DND-41 (cell line): ENCODE results near the gene ACE.

Source experiments
- ATAC-seq: fragments of 200-7000 bp; cut with Tn5 transposase; 3 replicates; pipeline ENCODE4 v1.9.1; 2021; ENCODE audit warnings: low read depth; ENCODE audit not compliant: insufficient read depth
- DNase-seq: peaks from one replicate; pipeline ENCODE4 v3.0.0-alpha.2; 2020
- H2AFZ ChIP-seq: 2 replicates; pipeline ENCODE4 v1.6.0; 2012; ENCODE audit warnings: low read depth, low read length
- H3K27ac ChIP-seq: 2 replicates; pipeline ENCODE4 v1.5.1; 2012; ENCODE audit warnings: low read length, inconsistent platforms
- H3K27me3 ChIP-seq: fragments of 200-600 bp; sonication (generic); 2 replicates; pipeline ENCODE4 v1.6.0; 2012; ENCODE audit warnings: low read length, mild to moderate bottlenecking, inconsistent platforms; ENCODE audit not compliant: insufficient read depth, poor library complexity
- H3K36me3 ChIP-seq: 2 replicates; pipeline ENCODE4 v1.5.1; 2012; ENCODE audit warnings: low read length, inconsistent platforms; ENCODE audit not compliant: insufficient read depth
- H3K4me1 ChIP-seq: 2 replicates; pipeline ENCODE4 v1.5.1; 2012; ENCODE audit warnings: mild to moderate bottlenecking, low read length; ENCODE audit not compliant: insufficient read depth
- H3K4me2 ChIP-seq: 2 replicates; pipeline ENCODE4 v1.6.0; 2012; ENCODE audit warnings: mild to moderate bottlenecking, moderate library complexity, low read length, inconsistent platforms; ENCODE audit not compliant: insufficient read depth
- H3K4me3 ChIP-seq, 2 experiments: fragments of 200-600 bp in 1 of 2; shearing (Covaris generic) in 1 of 2; 2 replicates each; pipeline ENCODE4 v1.5.1; 2012 to 2016; ENCODE audit warnings: inconsistent platforms in 2 of 2, low read length in 2 of 2, mild to moderate bottlenecking in 2 of 2, low read depth in 1 of 2, moderate library complexity in 1 of 2
- H3K79me2 ChIP-seq: 2 replicates; pipeline ENCODE4 v1.6.0; 2012; ENCODE audit warnings: low read length, inconsistent platforms; ENCODE audit not compliant: insufficient read depth
- H3K9ac ChIP-seq: 2 replicates; pipeline ENCODE4 v1.6.0; 2012; ENCODE audit warnings: low read depth, mild to moderate bottlenecking, inconsistent platforms, low read length, moderate library complexity
- H3K9me3 ChIP-seq: 2 replicates; pipeline ENCODE4 v1.5.1; 2012; ENCODE audit warnings: low read length, moderate library complexity, mild to moderate bottlenecking, inconsistent platforms; ENCODE audit not compliant: insufficient read depth, severe bottlenecking
- H4K20me1 ChIP-seq: 2 replicates; pipeline ENCODE4 v1.6.0; 2012; ENCODE audit warnings: low read length; ENCODE audit not compliant: insufficient read depth
- CTCF ChIP-seq: IDR thresholded peaks from 2 replicates; pipeline ENCODE4 v1.5.1; 2012; ENCODE audit warnings: borderline replicate concordance, low read length, moderate library complexity, mild to moderate bottlenecking; ENCODE audit not compliant: poor library complexity, severe bottlenecking; ENCODE audit errors: extremely low read depth
- EZH2 ChIP-seq: IDR thresholded peaks from 3 replicates; pipeline ENCODE4 v1.6.1; 2012; ENCODE audit warnings: borderline replicate concordance, low read depth, mild to moderate bottlenecking, moderate library complexity, low read length, inconsistent platforms; ENCODE audit not compliant: severe bottlenecking

Gene ACE

GRCh38 chr17:63504261-63504660 is 27.4 kb downstream of the ACE start:
- ATAC-seq (no peak), DNase-seq (no peak)
- Histone ChIP-seq H3K79me2 (no peaks in the 10 kb centered on the region), H3K4me1 (no peaks in the 10 kb centered on the region), H2AFZ (no peak overlapping the region), H4K20me1 (no peaks in the 10 kb centered on the region; the same call in 1 of the 2 replicates), H3K36me3 (no peaks in the 10 kb centered on the region), H3K9me3 (no peaks in the 10 kb centered on the region), H3K27me3 (no peaks in the 10 kb centered on the region), H3K9ac (no peak overlapping the region), H3K27ac (no peak overlapping the region), H3K4me2 (no peak overlapping the region), H3K4me3 (no peak overlapping the region)
- TF ChIP-seq EZH2 (no peak), CTCF (no peak)

- Histone ChIP-seq H3K4me2 (no peak overlapping the region), H2AFZ (no peak overlapping the region), H3K79me2 (no peaks in the 10 kb centered on the region), H3K9me3 (no peaks in the 10 kb centered on the region), H4K20me1 (peaks cover under 1% of the 10 kb centered on the region), H3K9ac (no peak overlapping the region), H3K27ac (no peak overlapping the region), H3K27me3 (no peaks in the 10 kb centered on the region), H3K36me3 (no peaks in the 10 kb centered on the region), H3K4me3 (no peak overlapping the region), H3K4me1 (no peaks in the 10 kb centered on the region)
- ATAC-seq = no peak
- TF ChIP-seq EZH2 (no peak), CTCF (no peak)
- no peak for DNase-seq
These were observed 28.5 kb downstream of the ACE start for GRCh38 chr17:63505341-63505740.

- Histone ChIP-seq H3K36me3 (no peaks in the 10 kb centered on the region), H3K27ac (no peak overlapping the region)
These were observed 29.8 kb downstream of the ACE start for GRCh38 chr17:63506627-63507026.

More at GRCh38 chr17:63506627-63507026, 29.8 kb downstream of the ACE start:
- Histone ChIP-seq H3K4me3 (no peak overlapping the region), H4K20me1 (peaks cover 4% of the 10 kb centered on the region), H3K9me3 (no peaks in the 10 kb centered on the region), H3K9ac (no peak overlapping the region), H2AFZ (no peak overlapping the region), H3K27me3 (no peaks in the 10 kb centered on the region), H3K4me2 (no peak overlapping the region), H3K4me1 (no peaks in the 10 kb centered on the region), H3K79me2 (no peaks in the 10 kb centered on the region)
- ATAC-seq (no peak), DNase-seq (no peak)
- no peak for TF ChIP-seq CTCF
- TF ChIP-seq EZH2 = no peak
